SK-N-MC (cell line): Measurements from ENCODE around the gene PCSK4.

Source experiments
- DNase-seq: peaks from one replicate; pipeline ENCODE4 v3.0.0-alpha.2; 2011; ENCODE audit warnings: low read depth, low spot score
- H3K27ac ChIP-seq: fragments of 200-600 bp; sonication (generic); 2 replicates; pipeline ENCODE4 v1.5.1; 2016; ENCODE audit warnings: mixed run types
- H3K36me3 ChIP-seq: fragments of 200-600 bp; sonication (generic); 2 replicates; pipeline ENCODE4 v1.6.1; 2017; ENCODE audit warnings: antibody characterized with exemption, low read length, mixed read lengths; ENCODE audit not compliant: insufficient read depth
- H3K4me3 ChIP-seq: fragments of 200-600 bp; sonication (generic); 2 replicates; pipeline ENCODE4 v1.5.1; 2016
- H3K9ac ChIP-seq: fragments of 200-600 bp; sonication (generic); 2 replicates; pipeline ENCODE4 v1.8.0; 2017; ENCODE audit warnings: mixed run types, mixed read lengths; ENCODE audit not compliant: insufficient read length
- H3K9me3 ChIP-seq: fragments of 200-600 bp; sonication (generic); 2 replicates; pipeline ENCODE4 v1.6.1; 2017; ENCODE audit warnings: low read depth, mild to moderate bottlenecking, antibody characterized with exemption, low read length, moderate library complexity, mixed read lengths
- EZH2 ChIP-seq: fragments of 200-600 bp; sonication (generic); IDR thresholded peaks from one replicate; pipeline ENCODE4 v1.6.1; 2017; ENCODE audit warnings: antibody characterized with exemption
- FOXP2 ChIP-seq: optimal IDR thresholded peaks from 2 replicates; pipeline ENCODE3; 2011; ENCODE audit warnings: mild to moderate bottlenecking, moderate library complexity; ENCODE audit not compliant: insufficient read depth; ENCODE audit errors: extremely low read length, control extremely low read depth
- POLR2AphosphoS5 ChIP-seq: IDR thresholded peaks from 2 replicates; pipeline ENCODE4 v1.6.1; 2012; ENCODE audit warnings: mild to moderate bottlenecking, low read depth, low read length, borderline replicate concordance

The PCSK4 gene

GRCh38 chr19:1528596-1529429 lies 38.7 kb upstream of the PCSK4 start:
- Histone ChIP-seq H3K9me3 (no peaks in the 10 kb centered on the region), H3K4me3 (no peak overlapping the region), H3K9ac (no peak overlapping the region), H3K27ac (no peak overlapping the region), H3K36me3 (no peaks in the 10 kb centered on the region)
- no peak for DNase-seq
- TF ChIP-seq FOXP2 (no peak), POLR2AphosphoS5 (no peak), EZH2 (no peak)

- Histone ChIP-seq H3K27ac (no peak overlapping the region), H3K9ac (no peak overlapping the region), H3K4me3 (no peak overlapping the region), H3K36me3 (no peaks in the 10 kb centered on the region), H3K9me3 (no peaks in the 10 kb centered on the region)
- DNase-seq, result no peak
- TF ChIP-seq POLR2AphosphoS5 (no peak), FOXP2 (no peak), EZH2 (no peak)
Observed at GRCh38 chr19:1527650-1528309, 37.6 kb upstream of the PCSK4 start.

GRCh38 chr19:1526979-1527649 lies 37.0 kb upstream of the PCSK4 start:
- no peak for DNase-seq
- TF ChIP-seq FOXP2 (no peak), POLR2AphosphoS5 (no peak), EZH2 (no peak)
- H3K27ac ChIP-seq, result no peak overlapping the region
- H3K36me3 ChIP-seq, result no peaks in the 10 kb centered on the region
- no peaks in the 10 kb centered on the region for H3K9me3 ChIP-seq
- no peak overlapping the region for H3K4me3 ChIP-seq
- no peak overlapping the region for H3K9ac ChIP-seq

- Histone ChIP-seq H3K9me3 (no peaks in the 10 kb centered on the region), H3K4me3 (no peak overlapping the region), H3K27ac (no peak overlapping the region), H3K36me3 (no peaks in the 10 kb centered on the region), H3K9ac (no peak overlapping the region)
- no peak for TF ChIP-seq FOXP2
- no peak for TF ChIP-seq POLR2AphosphoS5
- TF ChIP-seq EZH2, result no peak
- no peak for DNase-seq
Observed at GRCh38 chr19:1526066-1526778, 36.1 kb upstream of the PCSK4 start.

- Histone ChIP-seq H3K36me3 (no peaks in the 10 kb centered on the region), H3K4me3 (no peak overlapping the region), H3K27ac (no peak overlapping the region), H3K9ac (no peak overlapping the region), H3K9me3 (no peaks in the 10 kb centered on the region)
- DNase-seq, result no peak
- TF ChIP-seq EZH2 (no peak), FOXP2 (no peak), POLR2AphosphoS5 (no peak)
Observed at GRCh38 chr19:1525343-1525742, 35.2 kb upstream of the PCSK4 start.

- Histone ChIP-seq H3K9ac (no peak overlapping the region), H3K9me3 (no peaks in the 10 kb centered on the region), H3K36me3 (no peaks in the 10 kb centered on the region), H3K27ac (no peak overlapping the region), H3K4me3 (no peak overlapping the region)
- no peak for DNase-seq
- TF ChIP-seq FOXP2 (no peak), EZH2 (no peak), POLR2AphosphoS5 (no peak)
Observed at GRCh38 chr19:1524972-1525325, 34.8 kb upstream of the PCSK4 start.

- H3K9me3 ChIP-seq, result no peaks in the 10 kb centered on the region
- DNase-seq, result no peak
- H3K4me3 ChIP-seq, result no peak overlapping the region
- TF ChIP-seq FOXP2, result no peak
- no peak for TF ChIP-seq EZH2
- no peak for TF ChIP-seq POLR2AphosphoS5
- no peak overlapping the region for H3K9ac ChIP-seq
- H3K36me3 ChIP-seq, result no peaks in the 10 kb centered on the region
- H3K27ac ChIP-seq, result no peak overlapping the region
Observed at GRCh38 chr19:1524287-1524971, 34.3 kb upstream of the PCSK4 start.
